Measurements from ENCODE around the gene RGS21.

- no peak for TF ChIP-seq CTCF (IDR thresholded peaks at IDR 0.05; ENCODE audit: insufficient read depth, low read length)
- no peak for TF ChIP-seq REST (IDR thresholded peaks at IDR 0.05; ENCODE audit: insufficient replicate concordance, low read depth)
These were observed 42.2 kb upstream of the RGS21 start for GRCh38 chr1:192274588-192274987.

Measured in HL-60 (cell line).